AG04450 (cell line): ENCODE results near the gene ZNF846. TPM values are rescaled to one million over a fixed set of nuclear protein-coding genes. Genes with fewer than 3 reads are reported as not detected.

Experiments
- CTCF ChIA-PET: fragments of 300-600, 350-600 bp; formaldehyde crosslinking; extraction: SDS; loops from one replicate; lab custom pipeline; 2022; ENCODE audit warnings: antibody characterized with exemption, inconsistent platforms; lab: Charles Lee
- POLR2A ChIA-PET: fragments of 350-600 bp; formaldehyde crosslinking; extraction: SDS; loops from one replicate; lab custom pipeline; 2021; ENCODE audit warnings: antibody characterized with exemption, inconsistent platforms; lab: Yijun Ruan, JAX
- DNase-seq: peaks from one replicate; pipeline ENCODE4 v3.0.0-alpha.2; 2011; ENCODE audit warnings: low read depth, low spot score
- H3K27ac ChIP-seq: one replicate; pipeline ENCODE4 v1.5.1; 2012; ENCODE audit warnings: low read depth, low read length, control low read depth
- H3K27me3 ChIP-seq: one replicate; pipeline ENCODE4 v1.6.0; 2012; ENCODE audit warnings: low read length; ENCODE audit not compliant: control insufficient read depth, insufficient read depth
- H3K4me3 ChIP-seq: 2 replicates; pipeline ENCODE4 v1.5.1; 2011; ENCODE audit warnings: mild to moderate bottlenecking, low read depth, low read length, control low read depth
- H3K9me3 ChIP-seq: 2 replicates; pipeline ENCODE4 v1.5.1; 2012; ENCODE audit warnings: low read length; ENCODE audit not compliant: control insufficient read depth, insufficient read depth
- polyA plus RNA-seq: library from polyadenylated mRNA; depleted of rRNA; stranded (reverse); fragments of >200 nt; gene quantifications from 2 replicates; pipeline ENCODE4 v1.2.3, GENCODE V29; 2011
- TF ChIP-seq, protein P1 (sequence below): IDR thresholded peaks from 2 replicates; pipeline ENCODE4 v1.5.1; 2011; ENCODE audit warnings: low read depth, low read length, control low read depth, inconsistent platforms

The ZNF846 gene
- polyA plus RNA-seq, 1 experiment: 9.2 TPM

GRCh38 chr19:9782338-9782737 lies 13.8 kb upstream of the ZNF846 start:
- ChIA-PET POLR2A (no interaction called here), CTCF (interaction anchor here (1.0 kb wide), 1 partner anchor 157 kb away, joined by 4 read pairs; no protein-coding TSS in a partner anchor)
- Histone ChIP-seq H3K27ac (no peak overlapping the region), H3K4me3 (no peak overlapping the region), H3K9me3 (peaks cover 14% of the 10 kb centered on the region), H3K27me3 (no peaks in the 10 kb centered on the region)
- no peak for DNase-seq
- TF ChIP-seq, protein P1, sequence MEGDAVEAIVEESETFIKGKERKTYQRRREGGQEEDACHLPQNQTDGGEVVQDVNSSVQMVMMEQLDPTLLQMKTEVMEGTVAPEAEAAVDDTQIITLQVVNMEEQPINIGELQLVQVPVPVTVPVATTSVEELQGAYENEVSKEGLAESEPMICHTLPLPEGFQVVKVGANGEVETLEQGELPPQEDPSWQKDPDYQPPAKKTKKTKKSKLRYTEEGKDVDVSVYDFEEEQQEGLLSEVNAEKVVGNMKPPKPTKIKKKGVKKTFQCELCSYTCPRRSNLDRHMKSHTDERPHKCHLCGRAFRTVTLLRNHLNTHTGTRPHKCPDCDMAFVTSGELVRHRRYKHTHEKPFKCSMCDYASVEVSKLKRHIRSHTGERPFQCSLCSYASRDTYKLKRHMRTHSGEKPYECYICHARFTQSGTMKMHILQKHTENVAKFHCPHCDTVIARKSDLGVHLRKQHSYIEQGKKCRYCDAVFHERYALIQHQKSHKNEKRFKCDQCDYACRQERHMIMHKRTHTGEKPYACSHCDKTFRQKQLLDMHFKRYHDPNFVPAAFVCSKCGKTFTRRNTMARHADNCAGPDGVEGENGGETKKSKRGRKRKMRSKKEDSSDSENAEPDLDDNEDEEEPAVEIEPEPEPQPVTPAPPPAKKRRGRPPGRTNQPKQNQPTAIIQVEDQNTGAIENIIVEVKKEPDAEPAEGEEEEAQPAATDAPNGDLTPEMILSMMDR: no peak

DNA sequence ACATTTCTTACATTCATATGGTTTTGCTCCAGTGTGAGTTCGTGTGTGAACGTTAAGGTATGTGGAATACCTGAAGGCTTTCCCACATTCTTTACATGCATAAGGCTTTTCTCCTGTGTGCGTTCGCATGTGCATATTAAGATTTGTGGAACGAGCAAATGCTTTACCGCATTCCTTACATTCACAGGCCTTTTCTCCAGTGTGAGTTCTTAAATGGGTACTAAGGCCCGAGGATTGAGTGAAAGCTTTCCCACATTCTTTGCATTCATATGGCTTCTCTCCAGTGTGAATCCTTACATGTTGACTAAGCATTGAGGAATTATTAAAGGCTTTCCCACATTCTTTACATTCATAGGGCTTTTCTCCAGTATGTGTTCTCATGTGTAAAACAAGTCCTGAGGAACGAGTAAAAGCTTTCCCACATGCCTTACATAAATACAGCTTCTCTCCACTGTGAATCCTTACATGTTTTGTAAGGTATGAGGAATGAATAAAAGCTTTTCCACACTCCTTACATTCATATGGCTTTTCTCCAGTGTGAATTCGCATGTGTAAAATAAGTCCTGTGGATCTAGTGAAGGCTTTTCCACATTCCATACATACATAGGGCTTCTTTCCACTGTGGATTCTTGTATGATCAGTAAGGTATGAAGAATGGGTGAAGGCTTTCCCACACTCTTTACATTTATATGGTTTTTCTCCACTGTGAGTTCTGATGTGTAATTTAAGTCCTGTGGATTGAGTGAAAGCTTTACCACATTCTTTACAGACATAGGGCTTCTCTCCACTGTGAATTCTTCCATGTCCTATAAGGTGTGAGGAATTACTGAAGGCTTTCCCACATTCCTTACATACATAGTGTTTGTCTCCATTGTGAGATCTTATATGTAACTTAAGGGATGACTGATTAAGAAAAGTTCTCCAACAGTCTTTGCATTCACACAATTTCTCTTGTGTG lies 10.7 kb downstream of the ZNF846 start:
- ChIA-PET CTCF (no interaction called here), POLR2A (no interaction called here)
- Histone ChIP-seq H3K9me3 (peaks cover 41% of the 10 kb centered on the region), H3K27ac (no peak overlapping the region), H3K27me3 (no peaks in the 10 kb centered on the region), H3K4me3 (no peak overlapping the region)
- DNase-seq: no peak
- TF ChIP-seq, protein P1: no peak

- no peak overlapping the region for H3K27ac ChIP-seq
- no peak for DNase-seq
- no peak overlapping the region for H3K4me3 ChIP-seq
- ChIA-PET CTCF (no interaction called here), POLR2A (no interaction called here)
- TF ChIP-seq, protein P1: no peak
- peaks cover 33% of the 10 kb centered on the region for H3K9me3 ChIP-seq
- H3K27me3 ChIP-seq: no peaks in the 10 kb centered on the region
Measured at GRCh38 chr19:9752701-9753443, 15.7 kb downstream of the ZNF846 start.

DNA sequence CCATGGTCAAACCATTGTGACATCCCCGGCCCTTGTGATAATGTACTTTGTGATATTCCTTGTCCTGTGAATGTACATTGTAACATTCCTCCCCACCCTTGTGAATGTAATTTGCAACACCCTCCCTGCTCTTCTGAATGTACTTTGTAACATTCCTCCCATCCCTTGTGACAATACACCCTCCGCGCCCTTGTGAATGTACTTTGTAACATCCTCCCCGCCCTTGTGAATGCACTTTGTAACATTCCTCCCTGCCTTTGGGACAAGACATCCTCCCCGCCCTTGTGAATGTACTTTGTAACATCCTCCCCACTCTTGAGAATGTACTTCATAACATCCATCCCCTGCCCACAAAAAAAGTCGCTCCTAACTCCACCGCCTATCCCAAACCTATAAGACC lies 17.1 kb downstream of the ZNF846 start:
- no peak overlapping the region for H3K27ac ChIP-seq
- ChIA-PET POLR2A (no interaction called here), CTCF (no interaction called here)
- TF ChIP-seq, protein P1: no peak
- no peak overlapping the region for H3K4me3 ChIP-seq
- no peaks in the 10 kb centered on the region for H3K27me3 ChIP-seq
- DNase-seq: no peak
- H3K9me3 ChIP-seq: peaks cover 26% of the 10 kb centered on the region
